Astrocyte (in vitro differentiated cells and primary cell): ENCODE results near the gene SLC9A1. TPM values are rescaled to one million over a fixed set of nuclear protein-coding genes. Genes with fewer than 3 reads are reported as not detected.

Experiments
- DNase-seq: peaks from one replicate; pipeline ENCODE4 v3.0.0-alpha.2; 2010; ENCODE audit warnings: low read depth
- FAIRE-seq: peaks from 2 replicates; lab custom pipeline; 2011; peaks lifted over from hg19 to GRCh38; lab: Jason Lieb, UNC
- H2AFZ ChIP-seq: 2 replicates; pipeline ENCODE4 v1.6.0; 2012; ENCODE audit warnings: low read depth, low read length, inconsistent platforms
- H3K27ac ChIP-seq: 2 replicates; pipeline ENCODE4 v1.5.1; 2011; ENCODE audit warnings: low read depth, low read length, inconsistent platforms
- H3K27me3 ChIP-seq: 2 replicates; pipeline ENCODE4 v1.6.0; 2011; ENCODE audit warnings: low read length, inconsistent platforms; ENCODE audit not compliant: insufficient read depth
- H3K36me3 ChIP-seq: 2 replicates; pipeline ENCODE4 v1.5.1; 2011; ENCODE audit warnings: low read length, inconsistent platforms; ENCODE audit not compliant: insufficient read depth
- H3K4me1 ChIP-seq: 2 replicates; pipeline ENCODE4 v1.5.1; 2011; ENCODE audit warnings: low read length, inconsistent platforms; ENCODE audit not compliant: insufficient read depth
- H3K4me2 ChIP-seq: 2 replicates; pipeline ENCODE4 v1.6.0; 2012; ENCODE audit warnings: low read length, inconsistent platforms
- H3K4me3 ChIP-seq: 2 replicates; pipeline ENCODE4 v1.5.1; 2011; ENCODE audit warnings: low read depth, mild to moderate bottlenecking, low read length, inconsistent platforms; ENCODE audit not compliant: insufficient read depth
- H3K79me2 ChIP-seq: 2 replicates; pipeline ENCODE4 v1.6.0; 2012; ENCODE audit warnings: mild to moderate bottlenecking, low read length, inconsistent platforms; ENCODE audit not compliant: insufficient read depth
- H3K9ac ChIP-seq: 2 replicates; pipeline ENCODE4 v1.6.0; 2012; ENCODE audit warnings: mild to moderate bottlenecking, low read length, inconsistent platforms
- H3K9me3 ChIP-seq: 2 replicates; pipeline ENCODE4 v1.5.1; 2012; ENCODE audit warnings: low read depth, mild to moderate bottlenecking, low read length, inconsistent platforms; ENCODE audit not compliant: insufficient read depth
- H4K20me1 ChIP-seq: 2 replicates; pipeline ENCODE4 v1.6.0; 2012; ENCODE audit warnings: low read length, inconsistent platforms; ENCODE audit not compliant: insufficient read depth
- H3K27ac Mint-ChIP-seq: one replicate; pipeline ENCODE4 v1.8.0; 2021; ENCODE audit warnings: mild to moderate bottlenecking, mixed read lengths; ENCODE audit not compliant: unreplicated experiment
- H3K27me3 Mint-ChIP-seq: one replicate; pipeline ENCODE4 v1.8.0; 2021; ENCODE audit warnings: low read depth, mixed read lengths; ENCODE audit not compliant: unreplicated experiment
- H3K36me3 Mint-ChIP-seq: one replicate; pipeline ENCODE4 v1.8.0; 2021; ENCODE audit warnings: low read depth, mixed read lengths; ENCODE audit not compliant: unreplicated experiment
- H3K4me1 Mint-ChIP-seq: one replicate; pipeline ENCODE4 v1.8.0; 2021; ENCODE audit warnings: low read depth, mixed read lengths; ENCODE audit not compliant: unreplicated experiment
- H3K4me3 Mint-ChIP-seq: one replicate; pipeline ENCODE4 v1.8.0; 2021; ENCODE audit warnings: mild to moderate bottlenecking, moderate library complexity, mixed read lengths; ENCODE audit not compliant: unreplicated experiment
- H3K9me3 Mint-ChIP-seq: one replicate; pipeline ENCODE4 v1.8.0; 2021; ENCODE audit warnings: mild to moderate bottlenecking, mixed read lengths; ENCODE audit not compliant: unreplicated experiment
- EZH2 ChIP-seq: IDR thresholded peaks from 2 replicates; pipeline ENCODE4 v1.6.1; 2012; ENCODE audit warnings: mild to moderate bottlenecking, low read length, inconsistent platforms; ENCODE audit not compliant: insufficient read depth
- total RNA-seq: library from RNA; stranded (reverse); gene quantifications from 2 replicates; pipeline ENCODE4 v1.2.1, GENCODE V29; 2021
- TF ChIP-seq, protein P1 (sequence below): IDR thresholded peaks from 2 replicates; pipeline ENCODE4 v1.5.1; 2011; ENCODE audit warnings: low read depth, mild to moderate bottlenecking, inconsistent platforms, low read length, moderate library complexity; ENCODE audit not compliant: insufficient read depth

SLC9A1 gene
- total RNA-seq, 1 donor from 2014 or later: 49.3 TPM

DNA sequence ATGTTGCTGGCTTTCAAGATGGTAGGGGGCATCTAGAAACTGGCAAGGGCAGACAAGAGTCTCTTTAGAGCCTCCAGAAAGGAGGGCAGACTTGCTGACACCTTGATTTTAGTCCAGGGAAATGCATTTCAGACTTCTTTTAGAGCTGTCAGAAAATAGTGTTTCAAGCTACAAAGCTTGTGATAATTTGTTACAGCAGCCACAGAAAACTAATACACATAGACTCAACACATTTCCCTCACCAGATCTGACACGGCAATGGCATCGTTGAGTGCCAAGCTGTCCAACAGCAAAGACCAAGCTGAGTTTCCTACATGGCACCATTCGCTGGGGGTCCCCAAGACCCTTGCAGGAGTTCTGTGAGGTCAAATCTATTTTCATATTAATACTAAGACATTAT is 62.0 kb downstream of the SLC9A1 start:
- TF ChIP-seq EZH2: no peak
- TF ChIP-seq, protein P1, sequence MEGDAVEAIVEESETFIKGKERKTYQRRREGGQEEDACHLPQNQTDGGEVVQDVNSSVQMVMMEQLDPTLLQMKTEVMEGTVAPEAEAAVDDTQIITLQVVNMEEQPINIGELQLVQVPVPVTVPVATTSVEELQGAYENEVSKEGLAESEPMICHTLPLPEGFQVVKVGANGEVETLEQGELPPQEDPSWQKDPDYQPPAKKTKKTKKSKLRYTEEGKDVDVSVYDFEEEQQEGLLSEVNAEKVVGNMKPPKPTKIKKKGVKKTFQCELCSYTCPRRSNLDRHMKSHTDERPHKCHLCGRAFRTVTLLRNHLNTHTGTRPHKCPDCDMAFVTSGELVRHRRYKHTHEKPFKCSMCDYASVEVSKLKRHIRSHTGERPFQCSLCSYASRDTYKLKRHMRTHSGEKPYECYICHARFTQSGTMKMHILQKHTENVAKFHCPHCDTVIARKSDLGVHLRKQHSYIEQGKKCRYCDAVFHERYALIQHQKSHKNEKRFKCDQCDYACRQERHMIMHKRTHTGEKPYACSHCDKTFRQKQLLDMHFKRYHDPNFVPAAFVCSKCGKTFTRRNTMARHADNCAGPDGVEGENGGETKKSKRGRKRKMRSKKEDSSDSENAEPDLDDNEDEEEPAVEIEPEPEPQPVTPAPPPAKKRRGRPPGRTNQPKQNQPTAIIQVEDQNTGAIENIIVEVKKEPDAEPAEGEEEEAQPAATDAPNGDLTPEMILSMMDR: no peak
- Mint-ChIP-seq H3K27me3 (peaks cover 18% of the 10 kb centered on the region), H3K4me1 (no peaks in the 10 kb centered on the region), H3K4me3 (no peak overlapping the region), H3K36me3 (no peaks in the 10 kb centered on the region), H3K9me3 (no peaks in the 10 kb centered on the region), H3K27ac (no peak overlapping the region)
- H4K20me1 ChIP-seq: no peaks in the 10 kb centered on the region
- H3K9ac ChIP-seq: no peak overlapping the region
- FAIRE-seq (no peak), DNase-seq (no peak)
- no peak overlapping the region for H2AFZ ChIP-seq
- peaks cover 7% of the 10 kb centered on the region for H3K27me3 ChIP-seq
- no peak overlapping the region for H3K4me2 ChIP-seq
- no peaks in the 10 kb centered on the region for H3K79me2 ChIP-seq
- H3K4me1 ChIP-seq: no peaks in the 10 kb centered on the region
- H3K9me3 ChIP-seq: no peaks in the 10 kb centered on the region
- H3K27ac ChIP-seq: no peak overlapping the region
- no peaks in the 10 kb centered on the region for H3K36me3 ChIP-seq
- no peak overlapping the region for H3K4me3 ChIP-seq

DNA sequence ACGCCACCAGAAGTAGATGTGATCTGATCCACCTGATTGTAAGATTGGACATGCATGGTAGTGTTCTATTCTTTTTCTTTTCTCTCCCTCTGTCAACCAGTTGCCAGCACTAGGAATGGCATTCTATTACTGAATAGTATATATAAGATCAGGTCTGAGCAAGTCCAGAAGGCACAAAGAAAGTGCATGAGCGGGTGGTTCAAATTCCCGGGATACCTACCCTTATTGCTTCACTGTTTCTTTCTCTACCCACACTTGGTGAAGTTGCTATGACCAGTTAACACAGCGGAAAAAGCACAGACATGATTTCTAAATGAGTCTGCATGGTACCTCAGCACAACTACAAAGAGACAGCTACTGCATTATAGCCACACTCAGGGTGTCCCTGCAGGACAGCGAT is 64.0 kb downstream of the SLC9A1 start:
- Mint-ChIP-seq H3K36me3 (no peaks in the 10 kb centered on the region), H3K27me3 (peaks cover 23% of the 10 kb centered on the region), H3K4me3 (no peak overlapping the region), H3K27ac (no peak overlapping the region), H3K4me1 (no peaks in the 10 kb centered on the region), H3K9me3 (no peaks in the 10 kb centered on the region)
- Histone ChIP-seq H4K20me1 (no peaks in the 10 kb centered on the region), H3K27me3 (peaks cover 8% of the 10 kb centered on the region), H3K36me3 (no peaks in the 10 kb centered on the region), H3K9ac (no peak overlapping the region), H3K9me3 (no peaks in the 10 kb centered on the region), H3K4me1 (no peaks in the 10 kb centered on the region), H3K79me2 (no peaks in the 10 kb centered on the region), H3K4me3 (no peak overlapping the region), H2AFZ (no peak overlapping the region), H3K27ac (no peak overlapping the region), H3K4me2 (no peak overlapping the region)
- FAIRE-seq (no peak), DNase-seq (no peak)
- TF ChIP-seq, protein P1: no peak

GRCh38 chr1:27087371-27088220 is 67.3 kb downstream of the SLC9A1 start:
- Mint-ChIP-seq H3K4me1 (no peaks in the 10 kb centered on the region), H3K27ac (no peak overlapping the region), H3K27me3 (peaks cover 35% of the 10 kb centered on the region), H3K36me3 (no peaks in the 10 kb centered on the region), H3K4me3 (no peak overlapping the region), H3K9me3 (peaks cover 10% of the 10 kb centered on the region)
- H3K4me1 ChIP-seq: no peaks in the 10 kb centered on the region
- no peak overlapping the region for H3K27ac ChIP-seq
- DNase-seq (no peak), FAIRE-seq (no peak)
- TF ChIP-seq, protein P1: no peak
- TF ChIP-seq EZH2: no peak
- peaks cover 4% of the 10 kb centered on the region for H3K9me3 ChIP-seq
- H3K79me2 ChIP-seq: no peaks in the 10 kb centered on the region
- H3K9ac ChIP-seq: no peak overlapping the region
- no peak overlapping the region for H3K4me2 ChIP-seq
- H3K4me3 ChIP-seq: no peak overlapping the region
- H4K20me1 ChIP-seq: no peaks in the 10 kb centered on the region
- no peak overlapping the region for H2AFZ ChIP-seq
- H3K36me3 ChIP-seq: no peaks in the 10 kb centered on the region
- H3K27me3 ChIP-seq: peaks cover 8% of the 10 kb centered on the region
